SK-N-SH treated with all-trans-retinoic acid at 6 μM for 48 hours (cell line): Measurements from ENCODE around the gene SCARB2.

ENCODE experiments used
- GLIS3 ChIP-seq: fragments of 250-450 bp; sonication (Bioruptor Pico); IDR thresholded peaks from 2 replicates; pipeline ENCODE4 v1.5.0; 2020; ENCODE audit warnings: mild to moderate bottlenecking, moderate library complexity
- ISL1 ChIP-seq: fragments of 250-450 bp; sonication (Bioruptor Pico); IDR thresholded peaks from 2 replicates; pipeline ENCODE4 v2.1.2; 2022; ENCODE audit warnings: mild to moderate bottlenecking, moderate library complexity

DNA sequence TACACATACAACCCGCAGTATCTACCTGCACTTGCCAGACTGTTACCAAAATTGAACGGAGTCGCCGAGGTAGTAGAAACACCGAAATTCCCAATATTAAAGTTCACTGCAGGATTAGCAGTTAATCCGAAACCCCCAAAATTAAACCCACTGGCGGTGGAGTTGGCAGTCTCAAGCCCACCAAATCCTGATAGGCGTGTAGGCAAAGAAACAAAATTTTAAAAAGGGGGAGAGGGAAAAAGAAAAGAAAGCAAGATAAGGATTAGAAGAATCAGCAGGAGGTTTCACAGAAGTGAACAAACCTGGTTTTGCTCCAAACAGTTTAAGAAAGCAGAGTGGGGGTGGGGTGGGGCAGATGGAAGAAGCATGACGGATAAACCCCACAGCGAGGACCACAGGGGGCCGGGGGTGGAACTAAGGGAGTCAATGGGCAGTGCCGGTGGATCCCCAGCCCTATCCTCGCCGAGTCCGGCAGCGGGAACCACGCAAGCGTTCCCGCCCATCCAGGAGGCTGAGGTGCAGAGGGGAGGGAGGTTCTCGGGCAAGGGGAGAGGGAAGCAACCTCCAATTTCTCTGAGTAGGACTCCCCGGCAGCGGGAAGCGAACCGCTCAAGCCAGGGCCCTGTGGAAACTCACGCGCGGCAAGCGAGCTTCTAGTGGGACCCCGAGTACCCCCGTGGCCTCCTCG, 66.0 kb downstream of the SCARB2 start:
- no peak for TF ChIP-seq ISL1 (CRISPR knock-in tag)
- TF ChIP-seq GLIS3 (CRISPR knock-in tag), result no peak
